Trophoblast cell (in vitro differentiated cells and primary cell): ENCODE measurements around the gene HUWE1.

Experiments
- DNase-seq, 2 donors: peaks; one replicate each; pipeline ENCODE4 v3.0.0-alpha.2; 2016
- H2AFZ ChIP-seq: 2 replicates; pipeline ENCODE4 v1.6.1; 2013; ENCODE audit warnings: low read length, moderate library complexity, mild to moderate bottlenecking; ENCODE audit not compliant: insufficient read depth, poor library complexity
- H2AK5ac ChIP-seq: 2 replicates; pipeline ENCODE4 v1.6.1; 2013; ENCODE audit warnings: mild to moderate bottlenecking, low read length
- H2BK120ac ChIP-seq: 2 replicates; pipeline ENCODE4 v1.6.1; 2013; ENCODE audit warnings: low read length, mild to moderate bottlenecking, moderate library complexity; ENCODE audit not compliant: insufficient read depth, poor library complexity
- H2BK12ac ChIP-seq: 2 replicates; pipeline ENCODE4 v1.6.1; 2013; ENCODE audit warnings: mild to moderate bottlenecking, low read length, moderate library complexity
- H2BK5ac ChIP-seq: 2 replicates; pipeline ENCODE4 v1.6.1; 2013; ENCODE audit warnings: low read length, low read depth, moderate library complexity, mild to moderate bottlenecking; ENCODE audit not compliant: poor library complexity
- H3K14ac ChIP-seq: 2 replicates; pipeline ENCODE4 v1.6.1; 2013; ENCODE audit warnings: mild to moderate bottlenecking, low read length
- H3K18ac ChIP-seq: 2 replicates; pipeline ENCODE4 v1.6.1; 2013; ENCODE audit warnings: mild to moderate bottlenecking, low read length
- H3K23ac ChIP-seq: 2 replicates; pipeline ENCODE4 v1.6.1; 2013; ENCODE audit warnings: low read length
- H3K27ac ChIP-seq: 2 replicates; pipeline ENCODE4 v1.5.1; 2013; ENCODE audit warnings: low read depth, mild to moderate bottlenecking, inconsistent platforms, low read length, moderate library complexity
- H3K27me3 ChIP-seq: 2 replicates; pipeline ENCODE4 v1.6.1; 2013; ENCODE audit warnings: inconsistent platforms, mild to moderate bottlenecking, low read length, moderate library complexity; ENCODE audit not compliant: insufficient read depth
- H3K36me3 ChIP-seq, 2 experiments: 1 replicate in 1 of 2; 2 replicates in 1 of 2; pipeline ENCODE4 v1.6.1; 2013; ENCODE audit warnings: low read length in 2 of 2, mild to moderate bottlenecking in 2 of 2, moderate library complexity in 1 of 2; ENCODE audit not compliant: insufficient read depth in 2 of 2, control insufficient read depth in 1 of 2
- H3K4ac ChIP-seq: 2 replicates; pipeline ENCODE4 v1.6.1; 2013; ENCODE audit warnings: low read depth, mild to moderate bottlenecking, low read length, moderate library complexity
- H3K4me1 ChIP-seq, 2 experiments: 1 replicate in 1 of 2; 2 replicates in 1 of 2; pipeline ENCODE4 v1.6.1; 2013; ENCODE audit warnings: low read length in 2 of 2, mild to moderate bottlenecking in 2 of 2, moderate library complexity in 1 of 2; ENCODE audit not compliant: insufficient read depth in 2 of 2, control insufficient read depth in 1 of 2
- H3K4me2 ChIP-seq: 2 replicates; pipeline ENCODE4 v1.6.1; 2013; ENCODE audit warnings: inconsistent platforms, mild to moderate bottlenecking, low read length, moderate library complexity
- H3K4me3 ChIP-seq: 2 replicates; pipeline ENCODE4 v1.5.1; 2013; ENCODE audit warnings: mild to moderate bottlenecking, low read depth, low read length, inconsistent platforms
- H3K79me1 ChIP-seq: one replicate; pipeline ENCODE4 v1.6.1; 2013; ENCODE audit warnings: low read length
- H3K79me2 ChIP-seq: 2 replicates; pipeline ENCODE4 v1.6.1; 2013; ENCODE audit warnings: low read length, mild to moderate bottlenecking; ENCODE audit not compliant: control insufficient read depth, insufficient read depth, poor library complexity
- H3K9ac ChIP-seq: 2 replicates; pipeline ENCODE4 v1.6.1; 2013; ENCODE audit warnings: mild to moderate bottlenecking, low read length
- H3K9me3 ChIP-seq: 2 replicates; pipeline ENCODE4 v1.6.1; 2013; ENCODE audit warnings: low read depth, mild to moderate bottlenecking, control low read depth, inconsistent platforms, low read length; ENCODE audit not compliant: insufficient read depth
- H4K12ac ChIP-seq: 2 replicates; pipeline ENCODE4 v1.6.1; 2013; ENCODE audit warnings: low read depth, mild to moderate bottlenecking, low read length, moderate library complexity
- H4K8ac ChIP-seq: 2 replicates; pipeline ENCODE4 v1.6.1; 2013; ENCODE audit warnings: low read depth, mild to moderate bottlenecking, low read length, moderate library complexity
- H4K91ac ChIP-seq: one replicate; pipeline ENCODE4 v1.6.1; 2013; ENCODE audit warnings: low read depth, mild to moderate bottlenecking, low read length, moderate library complexity
- WGBS: extraction: QIAGEN DNeasy Blood & Tissue Kit; methylation state at CpG from one replicate; pipeline ENCODE4 v1.1.7; 2013; ENCODE audit warnings: missing lambda C conversion rate; ENCODE audit not compliant: insufficient read length, insufficient coverage; ENCODE audit errors: extremely low coverage; 5-methylcytosine and 5-hydroxymethylcytosine counted together

HUWE1 gene

DNA sequence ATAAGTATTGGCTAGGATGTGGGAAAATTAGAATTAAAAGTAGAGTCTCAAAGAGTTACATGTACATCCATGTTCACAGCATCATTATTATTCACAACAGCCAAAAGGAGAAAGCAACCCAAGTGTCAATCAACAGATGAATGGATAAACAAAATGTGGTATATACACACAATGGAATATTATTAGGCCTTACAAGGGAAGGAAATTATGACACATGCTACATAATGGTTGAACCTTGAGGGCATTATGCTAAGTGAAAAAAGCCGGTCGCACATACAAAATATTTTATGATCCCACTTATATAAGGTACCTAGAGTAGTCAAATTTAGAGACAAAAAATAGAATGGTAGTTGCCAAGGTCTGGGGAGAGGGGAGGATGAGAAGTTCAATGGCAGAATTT, 80.1 kb downstream of the HUWE1 start:
- H4K12ac ChIP-seq = no peak overlapping the region
- H3K27ac ChIP-seq = no peak overlapping the region
- H3K79me1 ChIP-seq = no peaks in the 10 kb centered on the region
- H2BK5ac ChIP-seq = no peak overlapping the region
- H4K91ac ChIP-seq = no peak overlapping the region
- H3K27me3 ChIP-seq = no peaks in the 10 kb centered on the region
- no peaks in the 10 kb centered on the region for H3K9me3 ChIP-seq
- H3K4ac ChIP-seq = no peak overlapping the region
- H2BK12ac ChIP-seq = no peak overlapping the region
- no peak for DNase-seq
- H3K23ac ChIP-seq = no peak overlapping the region
- no peak overlapping the region for H4K8ac ChIP-seq
- no peak overlapping the region for H3K9ac ChIP-seq
- no peak overlapping the region for H3K18ac ChIP-seq
- no peaks in the 10 kb centered on the region for H3K79me2 ChIP-seq
- H2AK5ac ChIP-seq = no peak overlapping the region
- H3K4me2 ChIP-seq = no peak overlapping the region
- H3K4me3 ChIP-seq = no peak overlapping the region
- H3K36me3 ChIP-seq = peaks cover 10 to 17% of the 10 kb centered on the region in 2 experiments
- H2BK120ac ChIP-seq = no peak overlapping the region
- WGBS = no CpG with 5 or more reads among the region's 2 CpGs
- no peak overlapping the region for H2AFZ ChIP-seq
- H3K4me1 ChIP-seq = no peaks in the 10 kb centered on the region
- no peak overlapping the region for H3K14ac ChIP-seq

DNA sequence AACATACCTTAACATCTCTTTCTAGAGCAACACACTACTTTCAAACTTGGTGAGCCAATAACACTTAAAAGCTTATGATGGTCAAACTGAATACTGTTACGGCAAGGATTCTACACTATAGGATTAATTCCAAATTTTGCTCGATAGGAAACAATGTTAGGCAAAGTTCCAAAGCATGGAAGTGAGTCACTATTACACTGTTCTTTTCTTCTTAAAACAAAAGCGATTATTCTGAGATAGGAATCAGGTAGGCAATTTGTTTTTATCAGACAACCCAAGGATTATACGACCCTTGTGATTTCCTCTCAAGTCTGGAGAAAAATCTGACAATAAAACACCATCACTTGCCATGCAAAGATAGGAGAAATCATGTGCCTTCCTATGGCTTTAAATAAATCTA, 81.5 kb downstream of the HUWE1 start:
- Histone ChIP-seq H3K27ac (no peak overlapping the region), H3K9ac (no peak overlapping the region), H3K9me3 (no peaks in the 10 kb centered on the region), H3K4ac (no peak overlapping the region), H4K8ac (no peak overlapping the region), H2AK5ac (no peak overlapping the region), H2AFZ (no peak overlapping the region), H3K4me2 (no peak overlapping the region), H3K23ac (no peak overlapping the region), H3K4me3 (no peak overlapping the region), H3K27me3 (no peaks in the 10 kb centered on the region), H2BK5ac (no peak overlapping the region), H4K12ac (no peak overlapping the region), H3K79me2 (no peaks in the 10 kb centered on the region), H3K36me3 (peaks cover 8 to 17% of the 10 kb centered on the region in 2 experiments), H3K14ac (no peak overlapping the region), H2BK120ac (no peak overlapping the region), H3K18ac (no peak overlapping the region), H3K4me1 (no peaks in the 10 kb centered on the region), H2BK12ac (no peak overlapping the region), H3K79me1 (no peaks in the 10 kb centered on the region), H4K91ac (no peak overlapping the region)
- no CpG with 5 or more reads among the region's 4 CpGs for WGBS
- no peak for DNase-seq

DNA sequence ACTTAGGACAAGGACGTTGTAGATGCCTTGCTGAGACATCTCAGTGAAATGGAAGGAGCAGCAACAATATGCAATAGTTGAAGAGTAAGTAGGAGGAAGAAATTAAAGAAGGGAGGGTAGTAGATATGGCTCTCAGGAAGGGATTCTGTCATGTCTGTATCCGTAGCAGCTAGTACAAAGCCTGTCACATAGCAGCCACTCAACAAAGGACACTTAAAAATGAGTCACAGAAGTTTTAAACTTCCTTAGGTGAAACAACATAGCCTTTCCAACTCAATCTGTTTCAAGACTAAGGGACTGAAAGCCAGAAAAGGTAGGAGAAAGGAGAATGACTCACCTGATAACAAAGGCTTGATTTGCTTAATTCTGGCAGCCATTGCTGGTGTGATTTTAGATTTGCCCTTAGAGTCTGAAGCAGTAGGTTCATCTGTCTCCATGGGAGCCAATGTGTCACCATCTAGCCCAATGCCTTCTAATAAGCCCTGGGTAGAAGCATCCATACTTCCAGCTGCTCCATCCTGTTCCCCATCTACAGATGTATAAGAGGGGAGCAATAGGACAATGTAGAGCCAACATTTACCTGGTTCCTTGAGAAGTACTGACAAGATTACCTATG, 86.6 kb downstream of the HUWE1 start:
- H3K18ac ChIP-seq = no peak overlapping the region
- no peaks in the 10 kb centered on the region for H3K27me3 ChIP-seq
- no peak for DNase-seq
- H3K27ac ChIP-seq = no peak overlapping the region
- H2BK12ac ChIP-seq = no peak overlapping the region
- H2AFZ ChIP-seq = no peak overlapping the region
- no peak overlapping the region for H3K23ac ChIP-seq
- H3K4me2 ChIP-seq = no peak overlapping the region
- H3K9ac ChIP-seq = no peak overlapping the region
- H4K8ac ChIP-seq = no peak overlapping the region
- H3K9me3 ChIP-seq = no peaks in the 10 kb centered on the region
- no peak overlapping the region for H4K12ac ChIP-seq
- H4K91ac ChIP-seq = no peak overlapping the region
- H3K79me1 ChIP-seq = no peaks in the 10 kb centered on the region
- no peak overlapping the region for H3K4ac ChIP-seq
- no peak overlapping the region for H2AK5ac ChIP-seq
- WGBS = no CpG with 5 or more reads among the region's 2 CpGs
- H2BK5ac ChIP-seq = no peak overlapping the region
- no peaks in the 10 kb centered on the region for H3K79me2 ChIP-seq
- no peak overlapping the region for H2BK120ac ChIP-seq
- no peak overlapping the region for H3K14ac ChIP-seq
- H3K36me3 ChIP-seq = peaks cover 11 to 23% of the 10 kb centered on the region in 2 experiments
- no peak overlapping the region for H3K4me3 ChIP-seq
- H3K4me1 ChIP-seq = no peaks in the 10 kb centered on the region

DNA sequence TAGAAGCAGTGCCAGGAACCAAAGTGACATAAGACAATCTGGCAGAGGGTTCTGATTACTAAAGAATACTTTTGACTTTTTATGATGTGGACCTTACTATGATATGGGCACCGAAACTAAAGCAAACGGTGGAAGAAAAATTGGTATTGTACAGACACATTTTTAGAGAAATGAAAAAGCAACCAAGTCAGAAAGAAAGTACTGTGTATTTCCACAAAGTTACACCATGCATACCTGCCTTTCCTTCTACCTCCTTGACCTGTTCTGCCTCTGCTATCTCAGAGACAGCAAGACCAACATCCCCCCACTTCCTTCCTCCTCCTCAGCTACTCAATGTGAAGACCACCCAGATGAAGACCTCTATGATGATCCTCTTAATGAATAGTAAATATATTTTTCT, 88.3 kb downstream of the HUWE1 start:
- Histone ChIP-seq H2BK120ac (no peak overlapping the region), H2BK12ac (no peak overlapping the region), H3K79me2 (no peaks in the 10 kb centered on the region), H3K36me3 (peaks cover 11 to 25% of the 10 kb centered on the region in 2 experiments), H3K9ac (no peak overlapping the region), H3K4me1 (no peaks in the 10 kb centered on the region), H4K12ac (no peak overlapping the region), H3K14ac (no peak overlapping the region), H3K79me1 (no peaks in the 10 kb centered on the region), H4K91ac (no peak overlapping the region), H3K4ac (no peak overlapping the region), H3K27ac (no peak overlapping the region), H4K8ac (no peak overlapping the region), H2AK5ac (no peak overlapping the region), H3K27me3 (no peaks in the 10 kb centered on the region), H3K4me3 (no peak overlapping the region), H3K4me2 (no peak overlapping the region), H3K23ac (no peak overlapping the region), H2AFZ (no peak overlapping the region), H3K18ac (no peak overlapping the region), H2BK5ac (no peak overlapping the region), H3K9me3 (no peaks in the 10 kb centered on the region)
- DNase-seq = no peak
- WGBS = no CpG with 5 or more reads among the region's 2 CpGs
